ENCODE data around the gene ANO1.

The ANO1 gene

GRCh38 chr11:70170596-70171210 is 92.6 kb downstream of the ANO1 start:
- DNase-seq = no peak

GRCh38 chr11:70173018-70173417 is 94.9 kb downstream of the ANO1 start:
- no peak for DNase-seq

GRCh38 chr11:70174547-70175235 is 96.6 kb downstream of the ANO1 start:
- no peak for DNase-seq

GRCh38 chr11:70175236-70175698 is 97.2 kb downstream of the ANO1 start:
- DNase-seq = no peak

- DNase-seq = no peak
These were observed 99.0 kb downstream of the ANO1 start for GRCh38 chr11:70176940-70177689.

- DNase-seq = no peak
These were observed 102.8 kb downstream of the ANO1 start for GRCh38 chr11:70180906-70181305.

- no peak for DNase-seq
These were observed 104.1 kb downstream of the ANO1 start for GRCh38 chr11:70182266-70182665.

GRCh38 chr11:70183032-70183431 is 104.9 kb downstream of the ANO1 start:
- DNase-seq = no peak

GRCh38 chr11:70183483-70184176 is 105.5 kb downstream of the ANO1 start:
- DNase-seq = no peak

- DNase-seq = no peak
These were observed 106.3 kb downstream of the ANO1 start for GRCh38 chr11:70184396-70184795.

GRCh38 chr11:70185348-70186055 is 107.4 kb downstream of the ANO1 start:
- no peak for DNase-seq

- no peak for DNase-seq
These were observed 108.3 kb downstream of the ANO1 start for GRCh38 chr11:70186420-70186819.

- no peak for DNase-seq
These were observed 108.8 kb downstream of the ANO1 start for GRCh38 chr11:70186936-70187335.

GRCh38 chr11:70187771-70188170 is 109.7 kb downstream of the ANO1 start:
- DNase-seq = no peak

GRCh38 chr11:70189622-70190021 is 111.5 kb downstream of the ANO1 start:
- no peak for DNase-seq

GRCh38 chr11:70191495-70192140 is 113.5 kb downstream of the ANO1 start:
- DNase-seq = no peak

GRCh38 chr11:70192666-70193410 is 114.7 kb downstream of the ANO1 start:
- DNase-seq = no peak

GRCh38 chr11:70193411-70194292 is 115.5 kb downstream of the ANO1 start:
- DNase-seq = no peak

GRCh38 chr11:70194792-70195791 is 117.0 kb downstream of the ANO1 start:
- no peak for DNase-seq
